HG03175 (cell line): ENCODE data around the gene LBP.
"Not testable (repeated sequence)": the region's sequence is repeated elsewhere in the genome, so short reads cannot be mapped to it uniquely, and the experiment has no call there.

Source experiments
- ATAC-seq: cut with Tn5 transposase; IDR thresholded peaks from one replicate; pipeline ENCODE4 v1.9.1; 2021; ENCODE audit warnings: mild to moderate bottlenecking, moderate library complexity; ENCODE audit not compliant: unreplicated experiment

LBP gene

GRCh38 chr20:38393259-38393658 lies 47.0 kb downstream of the LBP start:
- no peak for ATAC-seq

DNA sequence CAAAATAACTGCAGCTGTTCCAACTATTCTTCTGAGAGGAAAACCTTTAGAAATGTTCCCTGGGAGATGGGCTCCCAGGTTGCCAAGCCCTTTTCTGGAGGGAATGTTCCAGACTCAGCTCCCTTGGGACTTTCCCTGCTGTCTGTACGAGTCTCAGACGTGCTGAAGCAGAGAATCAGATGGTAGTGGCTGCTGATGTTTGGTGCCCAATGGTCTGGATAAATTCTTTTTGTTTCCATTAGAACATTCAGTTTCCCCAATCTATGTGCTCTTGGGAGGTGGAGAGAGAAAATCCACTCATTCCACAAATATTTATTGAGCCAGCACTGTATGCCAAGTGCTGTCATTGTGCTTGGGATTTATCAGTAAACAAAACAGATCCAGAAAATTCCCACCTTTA lies 48.9 kb downstream of the LBP start:
- ATAC-seq = no peak

GRCh38 chr20:38395751-38396395 lies 49.6 kb downstream of the LBP start:
- not testable (repeated sequence) for ATAC-seq

DNA sequence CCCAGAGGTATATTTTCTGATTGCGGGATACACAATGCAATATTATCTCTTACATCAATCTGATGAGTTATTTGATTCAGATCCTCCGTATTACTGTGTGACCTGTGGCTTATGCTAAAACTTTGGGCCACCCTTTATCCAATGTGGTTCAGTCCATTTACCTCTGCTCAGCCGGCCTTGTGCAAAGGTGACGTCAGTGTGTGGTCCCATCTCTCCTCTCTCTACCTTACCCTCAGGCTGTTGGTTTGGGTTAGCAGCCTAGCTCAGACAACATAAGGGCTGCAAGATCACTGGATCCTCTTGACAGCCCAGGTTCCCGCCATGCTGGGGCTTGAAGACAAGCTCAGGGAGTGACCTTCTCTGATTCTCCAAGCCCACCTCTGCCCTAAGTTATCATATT lies 55.8 kb downstream of the LBP start:
- no peak for ATAC-seq

GRCh38 chr20:38402816-38403215 lies 56.5 kb downstream of the LBP start:
- no peak for ATAC-seq

GRCh38 chr20:38404016-38404415 lies 57.7 kb downstream of the LBP start:
- ATAC-seq = no peak

- no peak for ATAC-seq
These were observed 58.9 kb downstream of the LBP start for GRCh38 chr20:38405132-38405531.

GRCh38 chr20:38406476-38406875 lies 60.2 kb downstream of the LBP start:
- ATAC-seq = no peak

DNA sequence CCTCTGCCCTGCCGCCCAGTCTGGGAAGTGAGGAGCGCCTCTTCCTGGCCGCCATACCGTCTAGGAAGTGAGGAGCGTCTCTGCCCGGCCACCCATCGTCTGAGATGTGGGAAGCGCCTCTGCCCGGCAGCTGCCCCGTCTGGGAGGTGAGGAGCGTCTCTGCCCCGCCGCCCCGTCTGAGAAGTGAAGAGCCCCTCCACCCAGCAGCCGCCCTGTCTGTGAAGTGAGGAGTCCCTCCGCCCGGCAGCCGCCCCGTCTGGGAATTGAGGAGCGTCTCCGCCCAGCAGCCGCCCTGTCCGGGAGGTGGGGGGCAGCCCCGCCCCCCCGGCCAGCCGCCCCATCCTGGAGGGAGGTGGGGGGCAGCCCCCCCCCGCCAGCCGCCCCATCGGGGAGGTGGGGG lies 61.0 kb downstream of the LBP start:
- no peak for ATAC-seq

- not testable (repeated sequence) for ATAC-seq
These were observed 61.5 kb downstream of the LBP start for GRCh38 chr20:38407822-38408221.

DNA sequence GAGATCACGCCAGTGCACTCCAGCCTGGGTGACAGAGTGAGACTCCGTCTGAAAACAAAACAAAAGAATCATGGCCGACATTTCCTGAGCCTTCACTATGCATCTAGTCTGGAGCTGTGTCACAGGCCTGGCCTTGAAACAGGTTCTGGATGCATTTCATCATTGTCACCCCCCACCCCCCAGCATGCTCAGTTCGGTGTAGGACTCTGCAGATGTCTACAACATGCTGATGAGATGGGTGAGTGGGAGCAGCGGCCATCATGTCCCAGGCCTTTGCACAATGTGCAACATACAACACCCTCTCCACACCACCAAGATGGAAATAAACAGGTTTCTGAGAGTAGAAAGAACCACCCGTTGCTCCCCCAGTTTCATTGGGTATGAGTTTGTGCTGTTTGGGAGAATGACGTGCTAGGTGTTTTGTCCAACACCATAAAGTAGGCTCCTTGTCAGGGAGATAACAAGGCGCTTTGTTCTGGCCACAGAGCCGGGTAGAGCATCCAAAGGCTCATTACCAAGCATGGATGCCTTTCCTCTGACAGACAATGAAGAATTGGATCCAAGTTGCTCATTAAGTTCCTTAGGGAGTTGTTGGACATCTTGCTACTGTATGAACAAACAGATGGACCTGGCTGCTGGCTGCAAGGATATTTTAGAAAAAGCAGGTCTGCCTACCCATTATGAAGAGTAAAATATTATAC lies 66.7 kb downstream of the LBP start:
- ATAC-seq = no peak

DNA sequence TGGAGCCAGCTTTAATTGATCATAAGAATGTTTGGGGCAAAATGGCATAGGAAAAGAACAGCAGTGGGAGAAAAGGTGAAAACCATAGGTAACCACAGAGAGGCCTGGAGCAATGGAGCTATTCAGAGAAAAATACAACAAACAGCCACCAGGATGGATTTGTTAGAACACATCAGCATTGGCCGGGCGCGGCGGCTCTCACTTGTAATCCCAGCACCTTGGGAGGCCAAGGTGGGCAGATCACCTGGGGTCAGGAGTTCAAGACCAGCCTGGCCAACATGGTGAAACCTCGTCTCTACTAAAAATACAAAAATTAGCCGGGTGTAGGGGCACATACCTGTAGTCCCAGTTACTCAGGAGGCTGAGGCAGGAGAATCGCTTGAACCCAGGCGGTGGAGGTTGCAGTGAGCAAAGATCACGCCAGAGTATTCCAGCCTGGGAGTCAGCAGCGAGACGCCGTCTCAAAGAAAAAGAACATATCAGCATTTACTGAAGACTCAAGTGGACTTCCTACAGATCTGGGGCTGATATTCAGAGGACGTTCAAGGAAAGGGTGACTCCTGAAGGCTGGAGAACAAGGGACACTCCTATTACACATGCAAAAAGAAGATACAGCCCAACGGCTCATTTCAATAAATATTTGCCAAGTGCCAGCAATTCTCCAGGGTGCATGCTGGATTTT lies 68.6 kb downstream of the LBP start:
- ATAC-seq = no peak

- ATAC-seq = no peak
These were observed 72.4 kb downstream of the LBP start for GRCh38 chr20:38418509-38419204.

GRCh38 chr20:38420388-38421085 lies 74.3 kb downstream of the LBP start:
- no peak for ATAC-seq

- no peak for ATAC-seq
These were observed 75.6 kb downstream of the LBP start for GRCh38 chr20:38421915-38422314.

DNA sequence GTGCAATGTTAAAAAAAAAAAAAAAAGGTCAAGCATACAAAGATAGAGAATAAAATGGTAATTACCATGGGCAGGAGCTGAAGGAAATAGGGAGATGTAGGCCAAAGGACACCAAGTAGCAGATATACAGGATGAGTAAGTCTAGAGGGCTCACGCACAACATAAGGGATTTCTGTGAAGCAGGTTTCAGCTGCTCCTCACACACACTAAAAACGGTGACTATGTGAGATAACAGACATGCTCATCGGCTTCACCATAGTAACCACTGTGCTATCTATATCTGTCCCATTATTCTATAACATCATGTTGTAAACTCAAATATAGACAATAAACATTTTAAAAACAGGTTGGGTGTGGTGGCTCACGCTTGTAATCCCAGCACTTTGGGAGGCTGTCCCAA lies 77.3 kb downstream of the LBP start:
- no peak for ATAC-seq

DNA sequence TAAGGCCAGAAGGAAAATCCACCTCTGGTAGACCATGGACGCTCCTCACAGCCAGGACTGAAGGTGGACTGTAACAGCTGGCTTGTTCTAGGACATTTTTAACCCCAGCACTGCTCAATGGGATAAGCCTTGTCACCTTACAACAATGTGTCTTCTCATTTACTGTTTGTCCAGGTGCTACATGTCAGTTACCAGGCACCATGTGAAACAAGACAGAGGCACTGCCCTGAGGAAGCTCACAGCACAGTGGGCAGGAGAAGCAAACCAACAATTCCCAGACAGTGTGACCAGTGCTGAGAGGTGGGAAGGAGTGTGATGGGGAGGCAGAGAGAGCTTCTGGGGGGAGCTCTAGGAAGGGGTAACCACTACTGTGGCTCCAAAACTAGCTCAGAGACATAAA lies 78.1 kb downstream of the LBP start:
- no peak for ATAC-seq

DNA sequence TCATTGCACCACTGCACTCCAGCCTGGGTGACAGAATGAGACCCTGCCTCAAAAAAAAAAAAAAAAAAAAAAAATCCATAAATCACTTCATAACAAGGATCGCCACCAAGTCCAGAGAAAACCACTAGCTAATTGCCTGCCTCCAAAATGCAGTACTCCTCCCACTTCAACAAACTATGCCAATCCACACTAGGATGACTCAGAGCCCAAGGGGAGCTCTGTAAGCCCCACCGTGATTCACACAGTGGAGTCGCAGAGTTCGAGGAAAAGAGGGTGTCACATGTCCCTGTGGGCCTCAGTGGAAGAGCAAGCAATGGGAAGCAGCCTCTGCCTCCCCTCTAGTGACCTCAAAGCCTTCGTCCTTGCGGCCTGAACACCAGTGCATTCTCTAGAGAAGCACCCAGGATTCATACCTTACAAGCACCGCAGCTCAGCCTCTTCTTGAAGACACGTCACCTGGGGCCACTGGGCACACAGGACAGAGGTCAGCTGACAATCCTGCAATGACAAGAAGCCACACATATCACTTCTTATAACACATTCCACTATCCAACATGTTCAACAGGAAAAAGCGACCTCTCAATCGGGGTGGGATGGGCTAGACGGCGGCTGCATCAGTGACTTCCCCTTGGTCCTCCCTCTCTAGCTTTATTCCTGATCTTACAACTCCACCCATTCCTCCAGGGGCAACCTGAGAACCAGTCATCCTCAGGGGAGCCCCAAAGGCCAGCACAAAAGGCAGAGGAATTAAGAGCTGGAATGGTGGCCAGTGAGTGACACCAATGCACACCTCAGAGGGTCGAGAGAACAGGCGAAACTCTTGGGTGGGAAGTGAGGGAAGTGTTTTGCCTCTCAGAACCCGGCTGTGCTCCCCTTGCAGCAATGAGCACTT lies 80.0 kb downstream of the LBP start:
- ATAC-seq = no peak
